ENCODE data around the gene LY9.
"Not testable (repeated sequence)": the region's sequence is repeated elsewhere in the genome, so short reads cannot be mapped to it uniquely, and the experiment has no call there.

The LY9 gene

GRCh38 chr1:160867651-160868050 lies 71.7 kb downstream of the LY9 start:
- not testable (repeated sequence) for DNase-seq

- DNase-seq = no peak
Measured at GRCh38 chr1:160868141-160868540, 72.2 kb downstream of the LY9 start.

GRCh38 chr1:160874935-160875334 lies 79.0 kb downstream of the LY9 start:
- no peak for DNase-seq

GRCh38 chr1:160875591-160875990 lies 79.6 kb downstream of the LY9 start:
- DNase-seq = not testable (repeated sequence)

- no peak for DNase-seq
Measured at GRCh38 chr1:160876311-160876710, 80.3 kb downstream of the LY9 start.

- DNase-seq = no peak
Measured at GRCh38 chr1:160877221-160877620, 81.2 kb downstream of the LY9 start.
